Activated gamma-delta T cell treated with anti-CD3 and anti-CD28 coated beads, Interleukin-2, amount 50 U/mL, for 16 hours (primary cell): ENCODE data around the gene DENND2D.

ENCODE experiments used
- DNase-seq: peaks from one replicate; pipeline ENCODE4 v3.0.0-alpha.2; 2020; ENCODE audit warnings: low read depth

The DENND2D gene

GRCh38 chr1:111202707-111203623, 2.5 kb upstream of the DENND2D start:
- no peak for DNase-seq

GRCh38 chr1:111202366-111202706, 1.9 kb upstream of the DENND2D start:
- no peak for DNase-seq

- no peak for DNase-seq
These were observed 1.0 kb upstream of the DENND2D start for GRCh38 chr1:111201275-111202090.

GRCh38 chr1:111200802-111201161, 336 bp upstream of the DENND2D start:
- no peak for DNase-seq

- no peak for DNase-seq
These were observed 1.1 kb downstream of the DENND2D start for GRCh38 chr1:111199329-111199728.

GRCh38 chr1:111198836-111199235, 1.6 kb downstream of the DENND2D start:
- no peak for DNase-seq

GRCh38 chr1:111197598-111198284, 2.7 kb downstream of the DENND2D start:
- DNase-seq: no peak

GRCh38 chr1:111196213-111196612, 4.2 kb downstream of the DENND2D start:
- no peak for DNase-seq

- no peak for DNase-seq
These were observed 5.3 kb downstream of the DENND2D start for GRCh38 chr1:111195002-111195684.

GRCh38 chr1:111193712-111194480, 6.5 kb downstream of the DENND2D start:
- DNase-seq: no peak

- DNase-seq: no peak
These were observed 7.6 kb downstream of the DENND2D start for GRCh38 chr1:111192658-111193519.

- no peak for DNase-seq
These were observed 8.4 kb downstream of the DENND2D start for GRCh38 chr1:111192074-111192473.

- no peak for DNase-seq
These were observed 8.9 kb downstream of the DENND2D start for GRCh38 chr1:111191496-111191895.

- no peak for DNase-seq
These were observed 9.5 kb downstream of the DENND2D start for GRCh38 chr1:111190931-111191451.

GRCh38 chr1:111184663-111185062, 15.8 kb downstream of the DENND2D start:
- DNase-seq: no peak

GRCh38 chr1:111183308-111184069, 17.0 kb downstream of the DENND2D start:
- no peak for DNase-seq

GRCh38 chr1:111182052-111182451, 18.4 kb downstream of the DENND2D start:
- DNase-seq: no peak

- no peak for DNase-seq
These were observed 20.4 kb downstream of the DENND2D start for GRCh38 chr1:111179968-111180533.

- no peak for DNase-seq
These were observed 23.8 kb downstream of the DENND2D start for GRCh38 chr1:111176678-111177077.
